K562 (cell line): Measurements from ENCODE around the gene C1orf21. TPM values are rescaled to one million over a fixed set of nuclear protein-coding genes. Genes with fewer than 3 reads are reported as not detected.

Source experiments
- ATAC-seq: fragments of 200-7000 bp; cut with Tn5 transposase; 3 replicates; pipeline ENCODE4 v1.9.1; 2020; ENCODE audit warnings: moderate library complexity
- BruUV-seq: library from RNA; stranded (reverse); fragments of 400-500 nt; replicated peaks from 2 replicates; lab custom pipeline; 2021; lab: Mats Ljungman, UMichigan
- CTCF ChIA-PET: fragments of 300-600 bp; formaldehyde crosslinking; extraction: SDS; loops from one replicate; lab custom pipeline; 2021; ENCODE audit warnings: low intra/inter-chr PET ratio; lab: Yijun Ruan, JAX
- POLR2A ChIA-PET: fragments of 300-600, 350-650 bp; sonication (Branson Sonifier 250); formaldehyde crosslinking; extraction: SDS; loops from one replicate; lab custom pipeline; 2021; ENCODE audit warnings: antibody characterized with exemption, inconsistent platforms; lab: Yijun Ruan, JAX
- DNase-seq, 4 experiments: peaks; one replicate each; pipeline versions ENCODE4 v3.0.0 to v3.0.0-alpha.2; 2011 to 2018; ENCODE audit warnings: low spot score in 3 of 4, mixed read lengths in 3 of 4; ENCODE audit errors: extremely low read depth in 1 of 4
- FAIRE-seq: peaks from 2 replicates; lab custom pipeline; 2011; peaks lifted over from hg19 to GRCh38; lab: Jason Lieb, UNC
- H2AFZ ChIP-seq: 2 replicates; pipeline ENCODE4 v1.6.0; 2011; ENCODE audit warnings: low read depth, low read length, control low read depth, inconsistent platforms
- H3K27ac ChIP-seq: fragments of 200-600 bp; 3 replicates; pipeline ENCODE4 v1.8.0; 2011; ENCODE audit warnings: low read depth, mild to moderate bottlenecking, control low read depth, inconsistent platforms, low read length, moderate library complexity, mixed read lengths; ENCODE audit errors: extremely low read depth
- H3K27me3 ChIP-seq, 2 experiments: fragments of 300-600 bp in 1 of 2; 2 replicates in 1 of 2; 3 replicates in 1 of 2; pipeline versions ENCODE4 v1.6.0 to v1.8.0; 2011; ENCODE audit warnings: inconsistent platforms in 2 of 2, low read length in 2 of 2, mild to moderate bottlenecking in 1 of 2, mixed read lengths in 1 of 2, moderate library complexity in 1 of 2; ENCODE audit not compliant: control insufficient read depth in 2 of 2, insufficient read depth in 2 of 2
- H3K36me3 ChIP-seq: fragments of 300-600 bp; 3 replicates; pipeline ENCODE4 v1.8.0; 2011; ENCODE audit warnings: mild to moderate bottlenecking, low read length, inconsistent platforms; ENCODE audit not compliant: control insufficient read depth, insufficient read depth
- H3K4me1 ChIP-seq, 2 experiments: fragments of 200-600 bp in 1 of 2; replicated peaks in 1 of 2; 2 replicates in 1 of 2; 3 replicates in 1 of 2; pipeline versions ENCODE4 v1.5.1 to v1.8.0; 2011; ENCODE audit warnings: inconsistent platforms in 2 of 2, low read length in 2 of 2, mild to moderate bottlenecking in 1 of 2, mixed read lengths in 1 of 2, moderate library complexity in 1 of 2; ENCODE audit not compliant: control insufficient read depth in 2 of 2, insufficient read depth in 2 of 2
- H3K4me2 ChIP-seq: 2 replicates; pipeline ENCODE4 v1.6.1; 2011; ENCODE audit warnings: low read length, control low read depth, inconsistent platforms, mixed read lengths; ENCODE audit not compliant: insufficient read depth
- H3K4me3 ChIP-seq: fragments of 200-600 bp; sonication (generic), shearing (Covaris generic); 2 replicates; pipeline ENCODE4 v1.5.1; 2016; ENCODE audit warnings: control low read depth, inconsistent platforms
- H3K79me2 ChIP-seq: fragments of 200-600 bp; 3 replicates; pipeline ENCODE4 v1.8.0; 2011; ENCODE audit warnings: low read length, inconsistent platforms; ENCODE audit not compliant: control insufficient read depth, insufficient read depth
- H3K9ac ChIP-seq, 2 experiments: 2 replicates each; pipeline versions ENCODE4 v1.6.0 to v1.6.1; 2011; ENCODE audit warnings: low read depth in 2 of 2, low read length in 2 of 2, control low read depth in 1 of 2, inconsistent platforms in 1 of 2, mild to moderate bottlenecking in 1 of 2, mixed read lengths in 1 of 2; ENCODE audit not compliant: insufficient read depth in 1 of 2
- H3K9me1 ChIP-seq: one replicate; pipeline ENCODE4 v1.6.0; 2011; ENCODE audit warnings: inconsistent platforms, mild to moderate bottlenecking, low read length, moderate library complexity; ENCODE audit not compliant: control insufficient read depth, insufficient read depth
- H3K9me3 ChIP-seq: replicated peaks from 2 replicates; pipeline ENCODE4 v1.5.1; 2011; ENCODE audit warnings: low read depth, low read length, inconsistent platforms; ENCODE audit not compliant: control insufficient read depth, insufficient read depth
- H4K20me1 ChIP-seq: replicated peaks from 2 replicates; pipeline ENCODE4 v1.6.1; 2011; ENCODE audit warnings: low read length, inconsistent platforms, mixed read lengths; ENCODE audit not compliant: control insufficient read depth, insufficient read depth
- HIVEP1 ChIP-seq: fragments of 250-450 bp; sonication (Bioruptor Pico); IDR thresholded peaks from 2 replicates; pipeline ENCODE4 v1.4.0; 2020; ENCODE audit warnings: mild to moderate bottlenecking
- MXI1 ChIP-seq: IDR thresholded peaks from 2 replicates; pipeline ENCODE4 v1.6.1; 2011; ENCODE audit warnings: low read depth, mild to moderate bottlenecking, improper control_type of control experiment, low read length
- SMARCE1 ChIP-seq: fragments of 450-650 bp; IDR thresholded peaks from 2 replicates; pipeline ENCODE4 v1.7.1; 2016; ENCODE audit warnings: mild to moderate bottlenecking
- ZC3H11A ChIP-seq: IDR thresholded peaks from 2 replicates; pipeline ENCODE4 v1.6.1; 2012; ENCODE audit warnings: low read depth, low read length, improper control_type of control experiment
- ZFP36 ChIP-seq: fragments of 150-350 bp; IDR thresholded peaks from 2 replicates; pipeline ENCODE4 v1.6.1; 2018; ENCODE audit warnings: low read length, low read depth; ENCODE audit not compliant: partially characterized antibody
- WGBS: fragments of 100-300 bp; shearing (Covaris generic); methylation state at CpG from one replicate; pipeline ENCODE4 v1.1.6; 2016; ENCODE audit warnings: low coverage, mixed read lengths; ENCODE audit not compliant: insufficient coverage; ENCODE audit errors: missing lambda C conversion rate; 5-methylcytosine and 5-hydroxymethylcytosine counted together
- in situ Hi-C: fragments of 300-500 bp; cut with MboI; formaldehyde crosslinking; loops from 4 replicates; pipeline ENCODE4 v1.15.0; 2018; ENCODE audit warnings: inconsistent platforms, mixed read lengths
- intact Hi-C: fragments of 100-400 bp; cut with micrococcal nuclease; formaldehyde crosslinking; loops from 2 replicates; pipeline ENCODE4 v1.14.2; 2022
- polyA plus RNA-seq, 8 experiments: library from polyadenylated mRNA; depleted of rRNA in 4 of 8; stranded (reverse) in 5 of 8; unstranded in 3 of 8; fragments of >200 nt; fragmentation: Nextera tagmentation in 2 of 8; fragmentation: Illumina TruSeq in 1 of 8; extraction: Ambion mirVana in 2 of 8; extraction: Trizol in 1 of 8; gene quantifications; 2 replicates each; pipeline versions ENCODE4 v1.2.1 to v1.2.3, GENCODE V29; 2011 to 2014; ENCODE audit warnings: inconsistent platforms in 1 of 8, missing spikeins in 1 of 8
- total RNA-seq, 7 experiments: library from RNA; depleted of rRNA in 6 of 7; stranded (reverse); fragments of >200 nt in 6 of 7; fragmentation: Illumina TruSeq in 2 of 7; extraction: Trizol in 2 of 7; gene quantifications; 2 replicates each; pipeline versions ENCODE4 v1.2.1 to v1.2.3, GENCODE V29; 2011 to 2021; ENCODE audit warnings: low replicate concordance in 1 of 7
- TF ChIP-seq, protein P1 (sequence below): fragments of 250-450 bp; sonication (Bioruptor Pico); IDR thresholded peaks from 2 replicates; pipeline ENCODE4 v1.5.1; 2021; ENCODE audit warnings: mild to moderate bottlenecking
- TF ChIP-seq, protein P2 (sequence below): fragments of 450-650 bp; formaldehyde crosslinking; IDR thresholded peaks from 2 replicates; pipeline ENCODE4 v1.4.0; 2020; ENCODE audit warnings: mild to moderate bottlenecking, mixed read lengths
- TF ChIP-seq, protein P3 (sequence below): fragments of 250-450 bp; sonication (Bioruptor Pico); IDR thresholded peaks from 2 replicates; pipeline ENCODE4 v1.5.0; 2020; ENCODE audit warnings: mild to moderate bottlenecking, borderline replicate concordance

C1orf21 gene
- total and polyA plus RNA-seq, 9 of the 15 experiments (the other 6 are each of a cell fraction or from before 2014, with no cell fraction given) = under 0.01 to 0.31 (median 0.07) TPM

DNA sequence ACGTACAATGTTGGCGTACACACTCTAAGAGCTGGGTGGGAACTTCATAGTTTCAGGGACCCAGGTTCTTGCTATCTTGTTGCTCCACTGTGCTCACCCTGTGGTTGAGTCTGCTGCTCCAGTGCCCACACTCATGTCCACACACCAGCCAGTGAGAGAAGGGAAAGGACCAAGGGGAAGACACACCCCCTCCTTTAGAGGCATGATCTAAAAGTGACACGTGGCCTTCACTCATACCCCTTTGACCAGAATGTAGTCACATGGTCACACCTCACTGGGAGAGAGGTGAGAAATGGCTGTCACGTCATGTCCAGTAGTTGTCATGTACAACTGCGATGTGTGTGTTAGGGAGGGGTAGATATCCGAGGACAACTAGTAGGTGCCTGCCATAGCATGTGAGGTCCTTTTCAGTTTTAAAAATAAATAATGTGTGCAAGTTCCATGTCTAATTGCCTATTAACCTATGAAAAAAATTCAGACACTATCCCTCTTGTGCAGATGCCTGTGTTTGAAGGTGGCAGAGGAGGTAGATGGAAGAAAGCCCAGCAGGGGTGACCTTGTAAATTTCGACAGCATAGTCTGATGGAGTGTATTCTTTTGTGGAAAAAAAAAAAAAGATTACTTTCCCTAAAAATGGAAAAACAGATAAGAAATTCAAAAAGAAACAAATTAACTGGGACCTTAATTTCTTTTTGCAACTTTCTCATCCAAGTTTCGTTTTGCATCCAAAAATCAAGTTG is 149.6 kb downstream of the C1orf21 start (continued):
- TF ChIP-seq SMARCE1 (no peak), ZFP36 (no peak), ZC3H11A (no peak), MXI1 (no peak), HIVEP1 (CRISPR knock-in tag) (no peak)
- TF ChIP-seq, protein P1, sequence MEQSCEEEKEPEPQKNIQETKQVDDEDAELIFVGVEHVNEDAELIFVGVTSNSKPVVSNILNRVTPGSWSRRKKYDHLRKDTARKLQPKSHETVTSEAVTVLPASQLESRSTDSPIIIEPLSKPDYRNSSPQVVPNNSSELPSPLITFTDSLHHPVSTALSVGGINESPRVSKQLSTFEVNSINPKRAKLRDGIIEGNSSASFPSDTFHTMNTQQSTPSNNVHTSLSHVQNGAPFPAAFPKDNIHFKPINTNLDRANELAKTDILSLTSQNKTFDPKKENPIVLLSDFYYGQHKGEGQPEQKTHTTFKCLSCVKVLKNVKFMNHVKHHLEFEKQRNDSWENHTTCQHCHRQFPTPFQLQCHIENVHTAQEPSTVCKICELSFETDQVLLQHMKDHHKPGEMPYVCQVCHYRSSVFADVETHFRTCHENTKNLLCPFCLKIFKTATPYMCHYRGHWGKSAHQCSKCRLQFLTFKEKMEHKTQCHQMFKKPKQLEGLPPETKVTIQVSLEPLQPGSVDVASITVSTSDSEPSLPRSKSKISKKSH = no peak

DNA sequence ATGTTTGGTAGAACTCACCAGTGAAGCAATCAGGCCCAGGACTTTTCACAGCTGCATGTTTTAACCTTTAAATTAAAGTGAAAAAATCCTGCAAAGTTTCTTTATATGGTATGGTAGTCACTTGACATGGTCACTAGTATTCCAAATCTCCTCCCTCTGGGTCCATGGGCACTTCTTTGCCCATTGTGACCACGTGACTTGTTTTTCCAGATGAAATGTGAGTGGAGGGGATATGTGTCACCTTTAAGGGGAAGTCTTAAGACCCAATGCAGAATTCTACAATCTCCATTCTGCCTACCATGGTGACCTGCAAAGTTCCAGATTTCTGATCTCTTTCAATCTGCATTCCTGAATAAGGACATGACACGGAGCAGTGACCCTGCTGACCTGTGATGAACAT is 152.8 kb downstream of the C1orf21 start:
- ATAC-seq (no peak), DNase-seq (no peak), FAIRE-seq (no peak)
- CTCF ChIA-PET = no interaction called here
- Histone ChIP-seq H4K20me1 (no peaks in the 10 kb centered on the region), H3K9me1 (no peaks in the 10 kb centered on the region), H3K4me2 (no peak overlapping the region), H2AFZ (no peak overlapping the region), H3K4me3 (no peak overlapping the region), H3K27me3 (0 out of 5 replicates have a peak, but pooled peaks cover 0 to 4% of the 10 kb centered on the region in 2 experiments), H3K9me3 (no peaks in the 10 kb centered on the region), H3K4me1 (no peaks in the 10 kb centered on the region)
- 0% methylated on average over 2 of the region's 2 CpGs for WGBS
- BruUV-seq = no TSS peak
- in situ Hi-C loops = no loop called here
- POLR2A ChIA-PET = no interaction called here
- TF ChIP-seq, protein P2, sequence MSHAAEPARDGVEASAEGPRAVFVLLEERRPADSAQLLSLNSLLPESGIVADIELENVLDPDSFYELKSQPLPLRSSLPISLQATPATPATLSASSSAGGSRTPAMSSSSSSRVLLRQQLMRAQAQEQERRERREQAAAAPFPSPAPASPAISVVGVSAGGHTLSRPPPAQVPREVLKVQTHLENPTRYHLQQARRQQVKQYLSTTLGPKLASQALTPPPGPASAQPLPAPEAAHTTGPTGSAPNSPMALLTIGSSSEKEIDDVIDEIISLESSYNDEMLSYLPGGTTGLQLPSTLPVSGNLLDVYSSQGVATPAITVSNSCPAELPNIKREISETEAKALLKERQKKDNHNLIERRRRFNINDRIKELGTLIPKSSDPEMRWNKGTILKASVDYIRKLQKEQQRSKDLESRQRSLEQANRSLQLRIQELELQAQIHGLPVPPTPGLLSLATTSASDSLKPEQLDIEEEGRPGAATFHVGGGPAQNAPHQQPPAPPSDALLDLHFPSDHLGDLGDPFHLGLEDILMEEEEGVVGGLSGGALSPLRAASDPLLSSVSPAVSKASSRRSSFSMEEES (CRISPR knock-in tag) = peak; percentile 67
- TF ChIP-seq, protein P3, sequence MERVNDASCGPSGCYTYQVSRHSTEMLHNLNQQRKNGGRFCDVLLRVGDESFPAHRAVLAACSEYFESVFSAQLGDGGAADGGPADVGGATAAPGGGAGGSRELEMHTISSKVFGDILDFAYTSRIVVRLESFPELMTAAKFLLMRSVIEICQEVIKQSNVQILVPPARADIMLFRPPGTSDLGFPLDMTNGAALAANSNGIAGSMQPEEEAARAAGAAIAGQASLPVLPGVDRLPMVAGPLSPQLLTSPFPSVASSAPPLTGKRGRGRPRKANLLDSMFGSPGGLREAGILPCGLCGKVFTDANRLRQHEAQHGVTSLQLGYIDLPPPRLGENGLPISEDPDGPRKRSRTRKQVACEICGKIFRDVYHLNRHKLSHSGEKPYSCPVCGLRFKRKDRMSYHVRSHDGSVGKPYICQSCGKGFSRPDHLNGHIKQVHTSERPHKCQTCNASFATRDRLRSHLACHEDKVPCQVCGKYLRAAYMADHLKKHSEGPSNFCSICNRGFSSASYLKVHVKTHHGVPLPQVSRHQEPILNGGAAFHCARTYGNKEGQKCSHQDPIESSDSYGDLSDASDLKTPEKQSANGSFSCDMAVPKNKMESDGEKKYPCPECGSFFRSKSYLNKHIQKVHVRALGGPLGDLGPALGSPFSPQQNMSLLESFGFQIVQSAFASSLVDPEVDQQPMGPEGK = no peak
- TF ChIP-seq, all 486 proteins: peak for 1
- intact Hi-C loops = no loop called here
- H3K9ac ChIP-seq = no peak overlapping the region
- no peak overlapping the region for H3K27ac ChIP-seq
- no peaks in the 10 kb centered on the region for H3K36me3 ChIP-seq
- H3K79me2 ChIP-seq = no peaks in the 10 kb centered on the region
